NCI-H2227 treated with DMSO at 0.1 percent for 48 hours (cell line): Measurements from ENCODE around the gene PACRGL.

ENCODE experiments used
- DNase-seq: peaks from one replicate; lab custom pipeline; 2025; lab: John Stamatoyannopoulos, UW

PACRGL gene

GRCh38 chr4:20700007-20700761 lies at the start of gene PACRGL:
TSS of gene PACRGL (plus strand) at chr4:20700458. CDS start at chr4:20704482, 4,024 bp downstream.
- DNase-seq = peak; percentile 91

DNA sequence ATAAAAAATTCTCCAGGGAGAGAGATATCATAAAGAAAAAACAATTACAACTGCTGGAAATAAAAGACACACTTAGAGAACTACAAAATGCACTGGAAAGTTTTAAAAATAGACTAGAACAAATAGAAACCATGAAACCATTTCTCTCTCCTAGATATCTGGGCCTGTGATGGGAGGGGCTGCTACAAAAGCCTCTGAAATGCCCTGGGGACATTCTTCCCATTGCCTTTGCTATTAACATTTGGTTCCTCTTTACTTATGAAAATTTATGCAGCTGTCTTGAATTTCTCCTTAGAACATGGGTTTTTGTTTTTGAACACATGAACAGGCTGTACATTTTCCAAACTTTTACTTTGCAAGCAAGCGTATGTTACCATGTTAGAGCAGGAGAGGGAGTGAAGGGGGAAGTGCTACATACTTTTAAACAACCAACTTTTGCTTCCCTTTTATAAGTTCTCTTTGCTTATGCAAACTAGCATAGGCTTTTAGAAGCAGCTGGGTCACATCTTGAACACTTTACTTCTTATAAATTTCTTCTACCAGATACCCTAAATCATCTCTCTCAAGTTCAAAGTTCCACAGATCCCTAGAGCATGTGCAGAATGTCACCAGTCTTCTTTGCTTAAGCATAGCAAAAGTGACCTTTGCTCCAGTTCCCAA lies 47.9 kb upstream of the PACRGL start:
- no peak for DNase-seq

DNA sequence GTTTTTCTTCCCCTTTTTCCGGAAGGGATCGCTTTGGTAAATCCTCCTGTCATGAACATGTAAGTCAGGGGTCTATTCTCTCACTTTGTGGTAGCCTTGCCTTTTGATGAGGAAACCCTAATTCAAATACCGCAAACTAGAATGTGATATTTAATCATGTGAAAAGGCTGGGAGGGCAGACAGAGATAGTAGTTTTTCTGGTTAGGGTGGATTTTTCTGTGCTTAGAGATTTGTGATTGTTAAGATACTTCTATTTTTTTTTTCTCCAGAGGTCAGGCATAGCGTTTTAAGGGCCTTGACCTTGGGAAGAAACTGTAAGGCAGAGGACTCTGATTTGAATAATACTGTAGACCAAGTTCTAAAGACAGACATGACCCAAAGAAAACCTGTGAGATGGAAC lies 41.8 kb upstream of the PACRGL start:
- no peak for DNase-seq

- no peak for DNase-seq
Measured at GRCh38 chr4:20662851-20663250, 37.4 kb upstream of the PACRGL start.

GRCh38 chr4:20666012-20666860 lies 34.0 kb upstream of the PACRGL start:
- peak; percentile 45 for DNase-seq

GRCh38 chr4:20672262-20672661 lies 28.0 kb upstream of the PACRGL start:
- DNase-seq = no peak

DNA sequence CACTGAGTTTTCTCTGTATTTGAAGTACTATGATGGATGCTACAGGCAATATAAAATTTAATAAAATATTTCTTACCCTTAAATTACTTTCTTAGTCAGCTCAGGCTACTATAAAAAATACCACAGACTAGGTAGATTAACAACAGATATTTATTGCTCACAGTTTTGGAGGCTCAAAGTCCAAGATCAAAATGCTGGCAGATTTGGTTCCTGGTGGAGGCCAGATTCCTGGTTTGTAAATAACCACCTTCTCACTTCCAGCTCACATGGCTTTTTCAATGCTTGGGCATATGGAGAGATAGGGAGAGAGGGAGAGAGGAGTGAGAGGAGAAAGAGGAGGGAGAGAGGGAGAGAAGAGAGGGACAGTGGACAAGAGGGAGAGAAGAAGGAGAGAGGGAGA lies 24.5 kb upstream of the PACRGL start:
- no peak for DNase-seq

GRCh38 chr4:20676501-20677197 lies 23.6 kb upstream of the PACRGL start:
- DNase-seq = no peak

DNA sequence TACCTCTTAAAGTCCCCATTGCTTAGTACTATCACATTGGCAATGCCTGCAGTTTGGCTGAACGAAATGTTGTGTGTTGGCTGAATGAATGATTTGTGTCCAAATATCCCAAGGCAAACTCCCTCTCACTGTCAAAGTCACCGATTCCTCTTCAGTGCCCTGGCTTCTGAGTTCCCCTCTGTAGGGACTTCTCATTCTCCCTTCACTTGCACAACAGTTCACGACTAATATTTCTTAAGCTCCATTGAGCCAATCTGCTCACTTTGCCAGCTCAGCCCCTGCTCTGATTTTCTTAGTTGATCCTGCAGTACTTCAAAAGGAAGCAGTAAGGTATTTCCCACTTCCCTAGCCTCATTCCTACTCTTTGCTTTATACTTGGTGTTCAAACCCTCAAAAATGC lies 21.9 kb upstream of the PACRGL start:
- no peak for DNase-seq

- DNase-seq = no peak
Measured at GRCh38 chr4:20679951-20680350, 20.3 kb upstream of the PACRGL start.

- no peak for DNase-seq
Measured at GRCh38 chr4:20680736-20681135, 19.5 kb upstream of the PACRGL start.

- DNase-seq = no peak
Measured at GRCh38 chr4:20681271-20681670, 19.0 kb upstream of the PACRGL start.

DNA sequence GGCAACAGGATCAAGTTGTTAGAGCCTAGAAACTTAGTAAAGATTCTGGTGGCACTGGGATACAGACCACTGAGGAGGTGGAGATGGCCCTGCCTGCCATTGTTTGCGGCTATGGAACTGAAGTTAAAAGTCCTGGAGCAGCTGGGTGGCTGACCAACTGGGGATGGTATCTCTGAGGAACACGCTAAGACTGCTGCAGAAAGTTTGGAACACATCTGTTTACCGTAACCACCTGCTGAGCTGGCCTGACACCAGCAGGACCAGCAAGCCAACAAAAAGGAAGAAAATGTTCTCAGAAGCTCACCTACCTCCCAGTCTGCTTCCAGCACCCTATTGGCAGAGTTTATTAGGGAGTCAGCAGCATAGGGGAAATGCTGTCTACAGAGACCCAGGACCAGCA lies 17.4 kb upstream of the PACRGL start:
- no peak for DNase-seq

DNA sequence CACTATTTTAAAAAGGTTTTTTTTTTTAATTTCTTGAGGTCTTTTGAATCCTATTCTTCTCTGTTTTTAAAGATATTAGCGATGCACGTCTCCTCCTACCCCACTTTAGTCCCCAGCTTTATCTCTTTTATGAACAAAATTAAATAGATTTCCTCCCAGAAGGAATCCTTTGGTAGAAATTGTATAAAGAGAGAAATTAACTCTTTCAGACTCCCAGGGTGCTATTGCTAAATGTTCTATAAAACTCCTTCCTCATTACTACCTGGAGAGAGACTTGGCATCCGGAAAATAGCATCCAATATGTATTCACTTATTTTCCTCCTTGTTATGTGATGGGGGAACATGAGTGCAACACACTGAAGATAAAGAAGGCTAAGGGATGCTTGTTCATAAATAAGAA lies 16.5 kb upstream of the PACRGL start:
- DNase-seq = no peak

GRCh38 chr4:20684852-20685763 lies 15.2 kb upstream of the PACRGL start:
- DNase-seq = peak; percentile 50

- DNase-seq = no peak
Measured at GRCh38 chr4:20687864-20688263, 12.4 kb upstream of the PACRGL start.

GRCh38 chr4:20696815-20697214 lies 3.4 kb upstream of the PACRGL start:
- DNase-seq = no peak

GRCh38 chr4:20698382-20698781 lies 1.9 kb upstream of the PACRGL start:
- DNase-seq = no peak

DNA sequence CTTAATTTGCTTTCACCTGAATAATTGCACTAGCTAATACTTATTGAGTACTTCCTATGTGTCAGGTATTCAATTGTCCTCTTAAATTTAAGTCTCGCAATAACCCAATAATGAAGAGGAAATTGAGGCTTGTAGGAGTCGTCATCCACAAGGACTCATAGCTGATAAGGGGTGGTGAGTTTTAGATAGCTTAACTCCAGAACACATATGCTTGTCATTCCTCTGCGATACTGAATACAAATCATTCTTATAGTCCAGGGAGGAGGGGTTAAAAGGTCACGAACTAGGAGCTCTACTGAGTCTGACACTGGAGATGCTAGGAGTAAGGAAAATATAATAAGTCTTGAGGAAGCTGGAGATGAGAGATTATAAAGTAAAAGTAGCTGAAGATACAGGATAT lies 1.4 kb upstream of the PACRGL start:
- DNase-seq = no peak

GRCh38 chr4:20711335-20711734 lies 11.1 kb downstream of the PACRGL start:
- no peak for DNase-seq

DNA sequence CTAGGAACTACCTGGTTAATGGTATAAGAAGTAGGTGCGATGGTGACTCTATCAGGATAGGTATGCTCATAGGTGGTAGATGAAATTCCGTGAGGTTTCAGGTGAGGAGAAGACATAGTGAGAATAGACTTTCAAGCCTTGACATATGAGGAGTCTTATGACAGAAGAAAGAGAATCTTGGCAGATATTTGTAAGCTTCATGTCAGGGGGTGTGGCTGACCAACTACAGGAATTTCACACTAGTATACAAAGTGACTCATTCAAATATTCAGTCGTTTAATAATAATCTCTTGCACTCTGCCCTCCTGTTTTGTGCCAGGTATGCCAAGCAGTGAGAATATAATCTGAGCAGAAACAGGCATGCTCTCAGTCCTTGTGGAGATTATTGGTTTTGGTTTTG lies 22.8 kb downstream of the PACRGL start:
- no peak for DNase-seq
